Measurements from ENCODE around the gene SLC9C2. TPM values are rescaled to one million over a fixed set of nuclear protein-coding genes. Genes with fewer than 3 reads are reported as not detected.
"Not testable (repeated sequence)": the region's sequence is repeated elsewhere in the genome, so short reads cannot be mapped to it uniquely, and the experiment has no call there.

SLC9C2 gene
- total RNA-seq, 3 donors from 2014 or later: not detected

- no peak for DNase-seq
- peaks cover 3% of the 10 kb centered on the region for H3K27me3 Mint-ChIP-seq (ENCODE audit: low read depth)
- H3K4me1 Mint-ChIP-seq (ENCODE audit: low read depth): no peaks in the 10 kb centered on the region
- no peaks in the 10 kb centered on the region for H3K36me3 Mint-ChIP-seq (ENCODE audit: insufficient read depth)
- no peak for ATAC-seq
- H3K4me3 Mint-ChIP-seq: no peak overlapping the region
- H3K9me3 Mint-ChIP-seq: no peaks in the 10 kb centered on the region
Observed at GRCh38 chr1:173601588-173601987, 1.3 kb downstream of the SLC9C2 start.

GRCh38 chr1:173596097-173596825 lies 6.6 kb downstream of the SLC9C2 start:
- no peaks in the 10 kb centered on the region for H3K4me1 Mint-ChIP-seq (ENCODE audit: low read depth)
- DNase-seq (no peak), ATAC-seq (no peak)
- no peaks in the 10 kb centered on the region for H3K9me3 Mint-ChIP-seq
- no peak overlapping the region for H3K4me3 Mint-ChIP-seq
- H3K36me3 Mint-ChIP-seq (ENCODE audit: insufficient read depth): no peaks in the 10 kb centered on the region
- H3K27me3 Mint-ChIP-seq (ENCODE audit: low read depth): peaks cover 4% of the 10 kb centered on the region

GRCh38 chr1:173591138-173591537 lies 11.7 kb downstream of the SLC9C2 start:
- H3K4me1 Mint-ChIP-seq (ENCODE audit: low read depth); H3K9me3 Mint-ChIP-seq; ATAC-seq; DNase-seq; H3K36me3 Mint-ChIP-seq (ENCODE audit: insufficient read depth); H3K4me3 Mint-ChIP-seq; H3K27me3 Mint-ChIP-seq (ENCODE audit: low read depth): not testable (repeated sequence)

- H3K4me1 Mint-ChIP-seq (ENCODE audit: low read depth): no peaks in the 10 kb centered on the region
- no peaks in the 10 kb centered on the region for H3K27me3 Mint-ChIP-seq (ENCODE audit: low read depth)
- ATAC-seq (no peak), DNase-seq (no peak)
- H3K4me3 Mint-ChIP-seq: no peak overlapping the region
- no peaks in the 10 kb centered on the region for H3K9me3 Mint-ChIP-seq
- H3K36me3 Mint-ChIP-seq (ENCODE audit: insufficient read depth): no peaks in the 10 kb centered on the region
Observed at GRCh38 chr1:173590557-173590956, 12.3 kb downstream of the SLC9C2 start.

- Mint-ChIP-seq H3K27me3 (ENCODE audit: low read depth) (no peaks in the 10 kb centered on the region), H3K4me3 (no peak overlapping the region), H3K36me3 (ENCODE audit: insufficient read depth) (no peaks in the 10 kb centered on the region), H3K4me1 (ENCODE audit: low read depth) (no peaks in the 10 kb centered on the region), H3K9me3 (no peaks in the 10 kb centered on the region)
- ATAC-seq (no peak), DNase-seq (no peak)
Observed at GRCh38 chr1:173581383-173582079, 21.3 kb downstream of the SLC9C2 start.

- Mint-ChIP-seq H3K36me3 (ENCODE audit: insufficient read depth) (no peaks in the 10 kb centered on the region), H3K4me3 (no peak overlapping the region), H3K27me3 (ENCODE audit: low read depth) (no peaks in the 10 kb centered on the region), H3K9me3 (no peaks in the 10 kb centered on the region), H3K4me1 (ENCODE audit: low read depth) (no peaks in the 10 kb centered on the region)
- no peak for ATAC-seq
- no peak for DNase-seq
Observed at GRCh38 chr1:173580658-173581057, 22.2 kb downstream of the SLC9C2 start.

- DNase-seq (no peak), ATAC-seq (no peak)
- no peaks in the 10 kb centered on the region for H3K9me3 Mint-ChIP-seq
- no peak overlapping the region for H3K4me3 Mint-ChIP-seq
- no peaks in the 10 kb centered on the region for H3K27me3 Mint-ChIP-seq (ENCODE audit: low read depth)
- H3K36me3 Mint-ChIP-seq (ENCODE audit: insufficient read depth): no peaks in the 10 kb centered on the region
- no peaks in the 10 kb centered on the region for H3K4me1 Mint-ChIP-seq (ENCODE audit: low read depth)
Observed at GRCh38 chr1:173580071-173580470, 22.8 kb downstream of the SLC9C2 start.

GRCh38 chr1:173573596-173573995 lies 29.3 kb downstream of the SLC9C2 start:
- Mint-ChIP-seq H3K27me3 (ENCODE audit: low read depth) (peaks cover 2% of the 10 kb centered on the region), H3K4me3 (no peak overlapping the region), H3K36me3 (ENCODE audit: insufficient read depth) (no peaks in the 10 kb centered on the region), H3K9me3 (no peaks in the 10 kb centered on the region), H3K4me1 (ENCODE audit: low read depth) (peaks cover 2% of the 10 kb centered on the region)
- ATAC-seq: no peak
- no peak for DNase-seq

- DNase-seq (no peak), ATAC-seq (no peak)
- Mint-ChIP-seq H3K27me3 (ENCODE audit: low read depth) (peaks cover 2% of the 10 kb centered on the region), H3K9me3 (peaks cover 10% of the 10 kb centered on the region), H3K4me1 (ENCODE audit: low read depth) (peaks cover 2% of the 10 kb centered on the region), H3K4me3 (no peak overlapping the region), H3K36me3 (ENCODE audit: insufficient read depth) (no peaks in the 10 kb centered on the region)
Observed at GRCh38 chr1:173572201-173572873, 30.5 kb downstream of the SLC9C2 start.

GRCh38 chr1:173570370-173571007 lies 32.4 kb downstream of the SLC9C2 start:
- Mint-ChIP-seq H3K27me3 (ENCODE audit: low read depth) (peaks cover 2% of the 10 kb centered on the region), H3K4me3 (no peak overlapping the region), H3K9me3 (peaks cover 20% of the 10 kb centered on the region), H3K36me3 (ENCODE audit: insufficient read depth) (no peaks in the 10 kb centered on the region), H3K4me1 (ENCODE audit: low read depth) (peaks cover 2% of the 10 kb centered on the region)
- no peak for DNase-seq
- ATAC-seq: peak; percentile 37 to 76

- no peak for ATAC-seq
- H3K9me3 Mint-ChIP-seq: peaks cover 24% of the 10 kb centered on the region
- H3K4me3 Mint-ChIP-seq: no peak overlapping the region
- peaks cover 2% of the 10 kb centered on the region for H3K4me1 Mint-ChIP-seq (ENCODE audit: low read depth)
- DNase-seq: no peak
- peaks cover 2% of the 10 kb centered on the region for H3K27me3 Mint-ChIP-seq (ENCODE audit: low read depth)
- H3K36me3 Mint-ChIP-seq (ENCODE audit: insufficient read depth): no peaks in the 10 kb centered on the region
Observed at GRCh38 chr1:173568483-173568882, 34.4 kb downstream of the SLC9C2 start.

GRCh38 chr1:173563846-173564245 lies 39.0 kb downstream of the SLC9C2 start:
- H3K27me3 Mint-ChIP-seq (ENCODE audit: low read depth); H3K4me3 Mint-ChIP-seq; H3K4me1 Mint-ChIP-seq (ENCODE audit: low read depth); ATAC-seq; DNase-seq; H3K36me3 Mint-ChIP-seq (ENCODE audit: insufficient read depth): not testable (repeated sequence)
- H3K9me3 Mint-ChIP-seq: peaks cover 24% of the 10 kb centered on the region

- H3K4me1 Mint-ChIP-seq (ENCODE audit: low read depth): peaks cover 4% of the 10 kb centered on the region
- DNase-seq (no peak), ATAC-seq (no peak)
- peaks cover 18% of the 10 kb centered on the region for H3K9me3 Mint-ChIP-seq
- no peak overlapping the region for H3K4me3 Mint-ChIP-seq
- H3K36me3 Mint-ChIP-seq (ENCODE audit: insufficient read depth): no peaks in the 10 kb centered on the region
- H3K27me3 Mint-ChIP-seq (ENCODE audit: low read depth): no peaks in the 10 kb centered on the region
Observed at GRCh38 chr1:173562813-173563212, 40.1 kb downstream of the SLC9C2 start.

GRCh38 chr1:173561263-173561662 lies 41.6 kb downstream of the SLC9C2 start:
- ATAC-seq: no peak
- H3K4me3 Mint-ChIP-seq: no peak overlapping the region
- DNase-seq: no peak
- no peaks in the 10 kb centered on the region for H3K27me3 Mint-ChIP-seq (ENCODE audit: low read depth)
- peaks cover 4% of the 10 kb centered on the region for H3K4me1 Mint-ChIP-seq (ENCODE audit: low read depth)
- H3K36me3 Mint-ChIP-seq (ENCODE audit: insufficient read depth): no peaks in the 10 kb centered on the region
- H3K9me3 Mint-ChIP-seq: peaks cover 7% of the 10 kb centered on the region

All from activated T-cell treated with anti-CD3 and anti-CD28 coated beads, Interleukin-2, amount 50 U/mL, for 4 hours (primary cell).